Hippocampal formation (tissue), 2 donors: ENCODE measurements around the gene PARVA.
"Not testable (repeated sequence)": the region's sequence is repeated elsewhere in the genome, so short reads cannot be mapped to it uniquely, and the experiment has no call there.

Experiments
- DNase-seq, 2 donors: peaks; one replicate each; lab custom pipeline; 2025; lab: John Stamatoyannopoulos, UW

The PARVA gene

GRCh38 chr11:12377106-12377823 lies at the start of gene PARVA:
TSS of gene PARVA (plus strand) at chr11:12377571. CDS start at chr11:12377648, 77 bp downstream.
- peak; percentile 5 to 45 for DNase-seq

GRCh38 chr11:12329169-12329568 lies 48.2 kb upstream of the PARVA start:
- DNase-seq, result peak; percentile 47 to 65

- no peak for DNase-seq
These were observed 47.6 kb upstream of the PARVA start for GRCh38 chr11:12329797-12330196.

GRCh38 chr11:12330485-12331231 lies 46.7 kb upstream of the PARVA start:
- peak; percentile 80 to 93 for DNase-seq

- peak; percentile 78 to 86 for DNase-seq
These were observed 46.0 kb upstream of the PARVA start for GRCh38 chr11:12331239-12331874.

- no peak for DNase-seq
These were observed 33.8 kb upstream of the PARVA start for GRCh38 chr11:12343526-12343925.

- no peak for DNase-seq
These were observed 23.8 kb upstream of the PARVA start for GRCh38 chr11:12353534-12353933.

- DNase-seq, result no peak
These were observed 22.4 kb upstream of the PARVA start for GRCh38 chr11:12354750-12355545.

- DNase-seq, result no peak
These were observed 20.3 kb upstream of the PARVA start for GRCh38 chr11:12356944-12357655.

- DNase-seq, result not testable (repeated sequence)
These were observed 19.7 kb upstream of the PARVA start for GRCh38 chr11:12357697-12358096.

- no peak for DNase-seq
These were observed 18.8 kb upstream of the PARVA start for GRCh38 chr11:12358302-12359188.

GRCh38 chr11:12359761-12360160 lies 17.6 kb upstream of the PARVA start:
- DNase-seq, result no peak

- DNase-seq, result no peak
These were observed 15.7 kb upstream of the PARVA start for GRCh38 chr11:12361682-12362081.

- DNase-seq, result no peak
These were observed 14.5 kb upstream of the PARVA start for GRCh38 chr11:12362857-12363256.

- DNase-seq, result no peak
These were observed 14.0 kb upstream of the PARVA start for GRCh38 chr11:12363373-12363772.

GRCh38 chr11:12365965-12366575 lies 11.3 kb upstream of the PARVA start:
- not testable (repeated sequence) for DNase-seq

GRCh38 chr11:12367057-12367456 lies 10.3 kb upstream of the PARVA start:
- DNase-seq, result not testable (repeated sequence)

- DNase-seq, result no peak
These were observed 5.3 kb upstream of the PARVA start for GRCh38 chr11:12372111-12372510.

GRCh38 chr11:12375720-12376119 lies 1.7 kb upstream of the PARVA start:
- no peak for DNase-seq
